GM19438 (cell line): ENCODE measurements around the gene MAP6.

Experiments used
- ATAC-seq: cut with Tn5 transposase; IDR thresholded peaks from one replicate; pipeline ENCODE4 v1.9.1; 2021; ENCODE audit warnings: low read depth; ENCODE audit not compliant: unreplicated experiment

Gene MAP6

GRCh38 chr11:75667831-75668450 is 897 bp downstream of the MAP6 start:
- ATAC-seq = no peak

- ATAC-seq = no peak
These were observed 1.5 kb downstream of the MAP6 start for GRCh38 chr11:75667255-75667830.

- no peak for ATAC-seq
These were observed 2.8 kb downstream of the MAP6 start for GRCh38 chr11:75665990-75666389.

GRCh38 chr11:75665126-75665525 is 3.7 kb downstream of the MAP6 start:
- no peak for ATAC-seq

GRCh38 chr11:75664389-75664788 is 4.4 kb downstream of the MAP6 start:
- ATAC-seq = no peak

- ATAC-seq = no peak
These were observed 5.0 kb downstream of the MAP6 start for GRCh38 chr11:75663808-75664207.

GRCh38 chr11:75659836-75660235 is 9.0 kb downstream of the MAP6 start:
- ATAC-seq = no peak

- no peak for ATAC-seq
These were observed 12.7 kb downstream of the MAP6 start for GRCh38 chr11:75656044-75656727.

GRCh38 chr11:75655605-75656004 is 13.2 kb downstream of the MAP6 start:
- ATAC-seq = no peak

- ATAC-seq = no peak
These were observed 14.5 kb downstream of the MAP6 start for GRCh38 chr11:75654314-75654713.

- ATAC-seq = no peak
These were observed 15.3 kb downstream of the MAP6 start for GRCh38 chr11:75653532-75653931.

- no peak for ATAC-seq
These were observed 15.9 kb downstream of the MAP6 start for GRCh38 chr11:75652936-75653335.

- ATAC-seq = no peak
These were observed 17.6 kb downstream of the MAP6 start for GRCh38 chr11:75651218-75651617.

- ATAC-seq = no peak
These were observed 18.6 kb downstream of the MAP6 start for GRCh38 chr11:75650167-75650723.

- no peak for ATAC-seq
These were observed 23.9 kb downstream of the MAP6 start for GRCh38 chr11:75644946-75645345.

- ATAC-seq = no peak
These were observed 24.5 kb downstream of the MAP6 start for GRCh38 chr11:75644370-75644769.

GRCh38 chr11:75642402-75643113 is 26.3 kb downstream of the MAP6 start:
- no peak for ATAC-seq

- ATAC-seq = no peak
These were observed 29.1 kb downstream of the MAP6 start for GRCh38 chr11:75639762-75640181.

- no peak for ATAC-seq
These were observed 30.8 kb downstream of the MAP6 start for GRCh38 chr11:75637998-75638397.

GRCh38 chr11:75635066-75635862 is 33.6 kb downstream of the MAP6 start:
- no peak for ATAC-seq
